WTC11 (cell line): ENCODE results near the gene IFNG-AS1.

ENCODE experiments used
- FOXP4 ChIP-seq: sonication (generic); formaldehyde crosslinking; IDR thresholded peaks from 2 replicates; pipeline ENCODE4 v1.8.0; 2022; ENCODE audit warnings: mild to moderate bottlenecking, missing genetic modification reagents
- TF ChIP-seq, protein P1 (sequence below): sonication (generic); formaldehyde crosslinking; IDR thresholded peaks from 2 replicates; pipeline ENCODE4 v1.8.0; 2022; ENCODE audit warnings: mild to moderate bottlenecking, missing genetic modification reagents

- TF ChIP-seq FOXP4 (CRISPR knock-in tag): no peak
- TF ChIP-seq, protein P1, sequence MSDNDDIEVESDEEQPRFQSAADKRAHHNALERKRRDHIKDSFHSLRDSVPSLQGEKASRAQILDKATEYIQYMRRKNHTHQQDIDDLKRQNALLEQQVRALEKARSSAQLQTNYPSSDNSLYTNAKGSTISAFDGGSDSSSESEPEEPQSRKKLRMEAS: no peak
Measured at GRCh38 chr12:67998379-67998778, 9.1 kb downstream of the IFNG-AS1 start.
